HL-60 (cell line): ENCODE results near the gene LTN1.

Source experiments
- CTCF ChIP-seq: IDR thresholded peaks from one replicate; pipeline ENCODE4 v1.5.1; 2011; ENCODE audit warnings: low read length, control low read depth, inconsistent platforms; ENCODE audit not compliant: insufficient read depth
- GABPA ChIP-seq: IDR thresholded peaks from 2 replicates; pipeline ENCODE4 v1.6.1; 2012; ENCODE audit warnings: low read depth
- POLR2AphosphoS5 ChIP-seq: IDR thresholded peaks from 2 replicates; pipeline ENCODE4 v1.6.1; 2012; ENCODE audit warnings: low read depth
- REST ChIP-seq: IDR thresholded peaks from 2 replicates; pipeline ENCODE4 v1.6.1; 2012; ENCODE audit warnings: low read depth; ENCODE audit not compliant: insufficient replicate concordance

GRCh38 chr21:29005696-29006095 lies 13.0 kb upstream of the LTN1 start:
- TF ChIP-seq CTCF (no peak), REST (no peak), GABPA (no peak), POLR2AphosphoS5 (no peak)
